Measurements from ENCODE around the gene CHSY3.

GRCh38 chr5:130198927-130199326, 294.7 kb downstream of the CHSY3 start:
- TF ChIP-seq, protein P1, sequence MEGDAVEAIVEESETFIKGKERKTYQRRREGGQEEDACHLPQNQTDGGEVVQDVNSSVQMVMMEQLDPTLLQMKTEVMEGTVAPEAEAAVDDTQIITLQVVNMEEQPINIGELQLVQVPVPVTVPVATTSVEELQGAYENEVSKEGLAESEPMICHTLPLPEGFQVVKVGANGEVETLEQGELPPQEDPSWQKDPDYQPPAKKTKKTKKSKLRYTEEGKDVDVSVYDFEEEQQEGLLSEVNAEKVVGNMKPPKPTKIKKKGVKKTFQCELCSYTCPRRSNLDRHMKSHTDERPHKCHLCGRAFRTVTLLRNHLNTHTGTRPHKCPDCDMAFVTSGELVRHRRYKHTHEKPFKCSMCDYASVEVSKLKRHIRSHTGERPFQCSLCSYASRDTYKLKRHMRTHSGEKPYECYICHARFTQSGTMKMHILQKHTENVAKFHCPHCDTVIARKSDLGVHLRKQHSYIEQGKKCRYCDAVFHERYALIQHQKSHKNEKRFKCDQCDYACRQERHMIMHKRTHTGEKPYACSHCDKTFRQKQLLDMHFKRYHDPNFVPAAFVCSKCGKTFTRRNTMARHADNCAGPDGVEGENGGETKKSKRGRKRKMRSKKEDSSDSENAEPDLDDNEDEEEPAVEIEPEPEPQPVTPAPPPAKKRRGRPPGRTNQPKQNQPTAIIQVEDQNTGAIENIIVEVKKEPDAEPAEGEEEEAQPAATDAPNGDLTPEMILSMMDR (IDR thresholded peaks at IDR 0.05; ENCODE audit: insufficient read depth, low read depth, low read length): no peak
- no peak for TF ChIP-seq EZH2 (IDR thresholded peaks at IDR 0.05; ENCODE audit: insufficient read depth, low read length)
